Progenitor cell of endocrine pancreas (in vitro differentiated cells): ENCODE data around the gene CYTH4. TPM values are rescaled to one million over a fixed set of nuclear protein-coding genes. Genes with fewer than 3 reads are reported as not detected.
"Not testable (repeated sequence)": the region's sequence is repeated elsewhere in the genome, so short reads cannot be mapped to it uniquely, and the experiment has no call there.

Experiments used
- DNase-seq: peaks from one replicate; pipeline ENCODE4 v3.0.0; 2021; ENCODE audit warnings: low spot score; ENCODE audit not compliant: unreplicated experiment
- H3K27ac Mint-ChIP-seq: 2 replicates; pipeline ENCODE4 v1.8.0; 2021; ENCODE audit warnings: mild to moderate bottlenecking, moderate library complexity, mixed read lengths
- H3K27me3 Mint-ChIP-seq: 2 replicates; pipeline ENCODE4 v1.8.0; 2021; ENCODE audit warnings: mixed read lengths
- H3K36me3 Mint-ChIP-seq: 2 replicates; pipeline ENCODE4 v1.8.0; 2022; ENCODE audit warnings: mixed read lengths; ENCODE audit not compliant: insufficient read depth
- H3K4me1 Mint-ChIP-seq: 2 replicates; pipeline ENCODE4 v1.8.0; 2021; ENCODE audit warnings: low read depth, mixed read lengths
- H3K4me3 Mint-ChIP-seq: 2 replicates; pipeline ENCODE4 v1.8.0; 2021; ENCODE audit warnings: low read depth, mild to moderate bottlenecking, moderate library complexity, mixed read lengths
- H3K9me3 Mint-ChIP-seq: 2 replicates; pipeline ENCODE4 v1.8.0; 2021; ENCODE audit warnings: low read depth, mixed read lengths
- long read RNA-seq: library from polyadenylated mRNA; unstranded; transcript quantifications from one replicate; pipeline ENCODE4 v2.0.0, GENCODE V29; 2020
- total RNA-seq: library from RNA; stranded (reverse); gene quantifications from 2 replicates; pipeline ENCODE4 v1.2.1, GENCODE V29; 2021
- TF ChIP-seq, protein P1 (sequence below): fragments of 200-600 bp; sonication (generic); IDR thresholded peaks from one replicate; pipeline ENCODE4 v1.5.0; 2021; ENCODE audit warnings: antibody characterized with exemption, mild to moderate bottlenecking; ENCODE audit not compliant: unreplicated experiment

CYTH4 gene, protein sequence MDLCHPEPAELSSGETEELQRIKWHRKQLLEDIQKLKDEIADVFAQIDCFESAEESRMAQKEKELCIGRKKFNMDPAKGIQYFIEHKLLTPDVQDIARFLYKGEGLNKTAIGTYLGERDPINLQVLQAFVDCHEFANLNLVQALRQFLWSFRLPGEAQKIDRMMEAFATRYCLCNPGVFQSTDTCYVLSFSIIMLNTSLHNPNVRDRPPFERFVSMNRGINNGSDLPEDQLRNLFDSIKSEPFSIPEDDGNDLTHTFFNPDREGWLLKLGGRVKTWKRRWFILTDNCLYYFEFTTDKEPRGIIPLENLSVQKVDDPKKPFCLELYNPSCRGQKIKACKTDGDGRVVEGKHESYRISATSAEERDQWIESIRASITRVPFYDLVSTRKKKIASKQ
- total RNA-seq, result not detected in 2 replicates
- long read RNA-seq, result 0 reads

DNA sequence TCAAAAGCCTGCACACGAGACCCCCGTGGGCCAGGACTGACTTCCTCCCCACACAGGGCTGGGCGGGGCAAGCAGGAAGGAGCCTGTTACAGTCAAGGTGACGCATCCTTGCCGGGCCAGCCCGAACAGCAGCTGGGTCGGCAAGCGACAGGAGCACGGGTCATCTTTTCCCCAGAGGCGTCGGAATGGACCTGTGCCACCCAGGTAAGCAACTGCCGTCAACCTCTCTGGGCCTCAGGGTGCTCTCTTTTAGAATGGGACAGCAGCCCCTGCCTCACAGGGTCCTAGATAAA lies at the start of gene CYTH4:
TSS of gene CYTH4 (plus strand) at position 124 of the 293 bp plus-strand sequence. CDS start at position 186, 62 bp downstream.
- DNase-seq, result no peak
- peaks cover 55% of the 10 kb centered on the region for H3K27me3 Mint-ChIP-seq
- H3K4me1 Mint-ChIP-seq, result no peaks in the 10 kb centered on the region
- no peaks in the 10 kb centered on the region for H3K36me3 Mint-ChIP-seq
- no peak within 1 kb of the TSS for H3K27ac Mint-ChIP-seq
- H3K4me3 Mint-ChIP-seq, result no peak within 1 kb of the TSS
- H3K9me3 Mint-ChIP-seq, result no peaks in the 10 kb centered on the region
- TF ChIP-seq, protein P1, sequence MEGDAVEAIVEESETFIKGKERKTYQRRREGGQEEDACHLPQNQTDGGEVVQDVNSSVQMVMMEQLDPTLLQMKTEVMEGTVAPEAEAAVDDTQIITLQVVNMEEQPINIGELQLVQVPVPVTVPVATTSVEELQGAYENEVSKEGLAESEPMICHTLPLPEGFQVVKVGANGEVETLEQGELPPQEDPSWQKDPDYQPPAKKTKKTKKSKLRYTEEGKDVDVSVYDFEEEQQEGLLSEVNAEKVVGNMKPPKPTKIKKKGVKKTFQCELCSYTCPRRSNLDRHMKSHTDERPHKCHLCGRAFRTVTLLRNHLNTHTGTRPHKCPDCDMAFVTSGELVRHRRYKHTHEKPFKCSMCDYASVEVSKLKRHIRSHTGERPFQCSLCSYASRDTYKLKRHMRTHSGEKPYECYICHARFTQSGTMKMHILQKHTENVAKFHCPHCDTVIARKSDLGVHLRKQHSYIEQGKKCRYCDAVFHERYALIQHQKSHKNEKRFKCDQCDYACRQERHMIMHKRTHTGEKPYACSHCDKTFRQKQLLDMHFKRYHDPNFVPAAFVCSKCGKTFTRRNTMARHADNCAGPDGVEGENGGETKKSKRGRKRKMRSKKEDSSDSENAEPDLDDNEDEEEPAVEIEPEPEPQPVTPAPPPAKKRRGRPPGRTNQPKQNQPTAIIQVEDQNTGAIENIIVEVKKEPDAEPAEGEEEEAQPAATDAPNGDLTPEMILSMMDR, result no peak

DNA sequence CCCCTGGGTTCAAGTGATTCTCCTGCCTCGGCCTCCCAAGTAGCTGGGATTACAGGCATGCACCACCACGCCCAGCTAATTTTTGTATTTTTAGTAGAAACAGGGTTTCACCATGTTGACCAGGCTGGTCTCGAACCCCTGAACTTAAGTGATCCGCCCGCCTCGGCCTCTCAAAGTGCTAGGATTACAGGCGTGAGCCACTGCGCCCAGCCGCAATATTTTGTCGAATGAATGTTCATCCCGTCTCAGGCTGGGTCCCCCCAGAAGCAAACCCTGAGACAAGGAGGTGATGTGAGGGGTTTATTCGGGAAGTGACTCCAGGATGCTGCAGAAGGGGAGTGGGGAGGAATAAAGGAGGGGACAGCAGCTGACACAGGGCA lies 48.9 kb upstream of the CYTH4 start:
- H3K27me3 Mint-ChIP-seq, result peaks cover 22% of the 10 kb centered on the region
- H3K36me3 Mint-ChIP-seq, H3K9me3 Mint-ChIP-seq, H3K27ac Mint-ChIP-seq, H3K4me3 Mint-ChIP-seq, H3K4me1 Mint-ChIP-seq, DNase-seq: not testable (repeated sequence)

DNA sequence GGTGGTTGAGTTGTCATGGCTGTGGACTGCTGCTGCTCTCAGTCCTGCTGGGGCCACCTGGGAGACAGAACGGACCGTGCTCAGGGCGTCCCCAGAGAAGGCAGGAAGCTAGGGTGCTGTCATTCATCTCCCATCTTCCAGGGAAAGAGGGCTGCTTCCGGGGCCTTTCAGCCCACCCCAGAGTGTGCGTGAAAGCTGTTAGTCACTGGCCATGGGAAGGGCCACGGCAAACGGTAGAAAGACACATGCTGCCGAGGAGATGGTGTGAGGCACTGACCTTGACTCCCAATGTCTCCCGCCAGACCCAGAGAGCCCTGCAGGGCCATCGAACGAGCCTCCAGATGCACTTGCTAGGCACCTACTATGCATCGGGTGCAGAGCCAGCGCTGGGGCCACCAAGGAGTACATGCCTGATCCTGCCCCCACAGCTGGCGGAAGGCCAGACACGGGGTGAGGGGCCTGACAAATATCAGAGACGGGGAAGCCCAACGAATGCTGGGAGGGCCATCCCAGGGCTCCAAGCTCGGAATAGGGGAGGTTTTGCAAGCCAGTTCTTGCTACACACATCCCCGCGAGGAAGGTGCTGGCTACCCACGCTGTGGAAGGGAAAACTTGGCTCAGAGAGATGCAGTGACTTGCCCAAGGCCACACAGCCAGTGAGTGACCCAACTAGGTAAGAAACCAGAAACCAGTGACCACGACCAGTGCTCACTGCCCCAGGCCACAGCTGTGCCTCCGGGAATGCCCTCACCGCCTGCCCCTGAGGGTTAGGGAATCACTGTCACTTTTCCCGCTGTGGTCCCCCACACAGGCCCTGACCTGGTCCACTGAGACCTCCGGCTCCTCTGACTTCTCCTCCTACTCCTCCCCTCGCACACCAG lies 48.3 kb upstream of the CYTH4 start:
- Mint-ChIP-seq H3K9me3 (no peaks in the 10 kb centered on the region), H3K4me1 (no peaks in the 10 kb centered on the region), H3K36me3 (no peaks in the 10 kb centered on the region), H3K27ac (no peak overlapping the region), H3K4me3 (no peak overlapping the region), H3K27me3 (peaks cover 23% of the 10 kb centered on the region)
- no peak for DNase-seq
- TF ChIP-seq, protein P1, result no peak

DNA sequence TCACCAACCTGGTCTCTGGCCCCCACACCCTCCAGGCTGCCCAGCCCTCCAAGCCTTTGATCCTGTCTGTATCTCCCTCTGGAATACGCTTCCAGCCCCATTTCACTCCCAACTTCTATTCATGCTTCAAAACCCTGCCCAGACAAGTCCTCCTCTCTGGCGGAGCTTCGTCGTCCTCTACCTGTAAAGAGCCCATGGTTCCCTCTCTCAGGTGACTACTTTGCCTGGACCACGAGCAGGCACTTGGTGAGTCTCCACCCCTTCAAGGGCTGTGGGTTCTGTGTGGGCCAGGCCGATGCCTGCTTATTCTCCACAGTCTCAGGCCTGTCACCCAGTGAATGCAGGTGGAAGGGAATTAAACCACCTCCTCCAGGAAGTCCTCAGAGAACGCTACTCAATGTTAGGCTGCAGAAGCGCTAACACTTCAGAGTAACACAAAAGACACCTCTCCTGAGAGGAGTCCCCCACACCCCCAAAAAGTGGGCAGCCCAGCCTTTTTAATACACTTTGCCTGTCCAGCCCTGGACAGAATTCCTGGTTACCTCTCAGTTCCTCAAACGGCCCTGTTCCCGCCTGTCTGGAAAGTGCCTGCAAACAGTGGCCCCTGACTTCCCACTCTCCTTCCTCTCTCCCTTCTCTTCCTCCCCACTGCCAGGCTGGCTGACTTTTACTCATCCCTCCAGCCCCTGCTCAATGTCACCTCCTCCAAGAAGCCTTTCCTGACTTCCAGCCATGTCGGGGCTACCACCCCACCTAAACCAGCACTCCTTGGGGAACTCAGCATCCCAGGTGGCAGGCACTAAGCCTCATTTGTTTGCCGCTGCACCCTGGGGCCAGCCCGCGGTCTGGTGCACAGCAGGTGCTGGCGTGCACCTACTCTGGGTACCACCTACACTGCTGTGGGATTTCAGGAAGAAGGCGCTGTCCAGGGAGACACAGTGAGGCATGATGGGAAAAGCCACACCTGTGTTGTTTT lies 47.3 kb upstream of the CYTH4 start:
- H3K27me3 Mint-ChIP-seq, result peaks cover 25% of the 10 kb centered on the region
- DNase-seq, result no peak
- H3K9me3 Mint-ChIP-seq, result no peaks in the 10 kb centered on the region
- no peaks in the 10 kb centered on the region for H3K4me1 Mint-ChIP-seq
- TF ChIP-seq, protein P1, result no peak
- no peaks in the 10 kb centered on the region for H3K36me3 Mint-ChIP-seq
- no peak overlapping the region for H3K4me3 Mint-ChIP-seq
- no peak overlapping the region for H3K27ac Mint-ChIP-seq

DNA sequence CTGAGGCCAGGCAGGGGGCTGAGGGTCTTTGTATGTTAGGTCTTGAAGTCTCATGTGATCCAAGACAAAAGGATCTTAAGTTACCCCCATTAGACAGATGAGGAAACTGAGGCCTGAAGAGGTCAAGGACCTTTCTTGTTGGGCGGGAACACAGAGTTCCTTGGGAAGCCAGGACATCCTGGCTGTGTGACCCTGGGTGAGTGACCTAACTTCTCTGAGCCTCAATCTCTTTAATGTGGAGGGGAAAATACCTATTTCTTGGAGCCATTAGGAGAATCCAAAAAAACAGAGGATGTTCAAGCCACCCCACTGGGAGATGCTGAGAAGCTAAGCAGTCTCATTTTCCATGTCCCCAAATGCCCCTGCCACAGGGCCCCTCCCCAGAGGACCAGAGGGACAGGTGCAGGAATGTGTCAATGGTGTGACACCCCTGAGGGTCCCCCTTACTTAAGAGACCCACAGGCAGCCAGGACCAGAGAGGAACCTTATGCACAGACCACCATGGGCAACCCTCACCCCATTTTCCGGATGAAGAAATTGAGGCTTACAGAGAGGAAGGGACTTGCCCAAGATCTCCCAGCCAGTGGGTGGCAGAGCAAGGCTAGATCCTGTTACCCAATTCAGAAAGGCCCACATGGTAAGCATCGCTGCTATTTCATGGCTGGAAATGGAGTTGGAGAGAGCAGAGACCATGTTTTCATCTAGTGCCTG lies 46.3 kb upstream of the CYTH4 start:
- Mint-ChIP-seq H3K27ac (no peak overlapping the region), H3K4me1 (no peaks in the 10 kb centered on the region), H3K4me3 (no peak overlapping the region), H3K27me3 (peaks cover 26% of the 10 kb centered on the region), H3K9me3 (no peaks in the 10 kb centered on the region), H3K36me3 (no peaks in the 10 kb centered on the region)
- TF ChIP-seq, protein P1, result no peak
- no peak for DNase-seq
